Natural killer cell treated with Interleukin-12 subunit alpha and Interleukin-12 subunit beta and Interleukin-15 and Interleukin-18, amount 100 ng/mL, for 72 hours (primary cell): ENCODE data around the gene KASH5. TPM values are rescaled to one million over a fixed set of nuclear protein-coding genes. Genes with fewer than 3 reads are reported as not detected.

Experiments used
- ATAC-seq, 2 donors: fragments of 150-1000 bp; cut with Tn5 transposase in 1 of 2; sonication (Bioruptor Pico), chemical (Tn5 transposase) in 1 of 2; 2 replicates each; pipeline ENCODE4 v1.10.0; 2021
- DNase-seq: peaks from one replicate; pipeline ENCODE4 v3.0.0; 2022; ENCODE audit warnings: low spot score
- H3K27ac Mint-ChIP-seq, 2 donors: 1 replicate in 1 of 2; 2 replicates in 1 of 2; pipeline ENCODE4 v1.8.0; 2022; ENCODE audit warnings: mixed read lengths in 2 of 2, mild to moderate bottlenecking in 1 of 2, moderate library complexity in 1 of 2
- H3K27me3 Mint-ChIP-seq, 2 donors: 1 replicate in 1 of 2; 2 replicates in 1 of 2; pipeline ENCODE4 v1.8.0; 2022; ENCODE audit warnings: mixed read lengths in 2 of 2
- H3K36me3 Mint-ChIP-seq: one replicate; pipeline ENCODE4 v1.8.0; 2022; ENCODE audit warnings: mixed read lengths
- H3K4me1 Mint-ChIP-seq, 2 donors: 1 replicate in 1 of 2; 2 replicates in 1 of 2; pipeline ENCODE4 v1.8.0; 2022; ENCODE audit warnings: low read depth in 2 of 2, mixed read lengths in 2 of 2, mild to moderate bottlenecking in 1 of 2
- H3K4me3 Mint-ChIP-seq: one replicate; pipeline ENCODE4 v1.8.0; 2022; ENCODE audit warnings: mixed read lengths
- H3K9me3 Mint-ChIP-seq: 2 replicates; pipeline ENCODE4 v1.8.0; 2022; ENCODE audit warnings: mixed read lengths
- total RNA-seq, 2 donors: library from RNA; stranded (reverse); gene quantifications; one replicate each; pipeline ENCODE4 v1.2.3, GENCODE V29; 2022

KASH5 gene
- total RNA-seq, 2 donors from 2014 or later: 0.56 TPM; not detected in 1

GRCh38 chr19:49462492-49462891 is 74.4 kb downstream of the KASH5 start:
- Mint-ChIP-seq H3K9me3 (no peaks in the 10 kb centered on the region), H3K4me3 (no peak overlapping the region), H3K36me3 (no peaks in the 10 kb centered on the region), H3K4me1 (no peaks in the 10 kb centered on the region), H3K27ac (no peak overlapping the region), H3K27me3 (no peaks in the 10 kb centered on the region)
- DNase-seq (no peak), ATAC-seq (no peak)

GRCh38 chr19:49463960-49464740 is 76.1 kb downstream of the KASH5 start:
- no peaks in the 10 kb centered on the region for H3K27me3 Mint-ChIP-seq
- H3K27ac Mint-ChIP-seq: no peak overlapping the region
- H3K4me3 Mint-ChIP-seq: no peak overlapping the region
- DNase-seq (no peak), ATAC-seq (no peak)
- no peaks in the 10 kb centered on the region for H3K36me3 Mint-ChIP-seq
- H3K9me3 Mint-ChIP-seq: no peaks in the 10 kb centered on the region
- peaks cover 8 to 9% of the 10 kb centered on the region in 2 donors for H3K4me1 Mint-ChIP-seq

- ATAC-seq (no peak), DNase-seq (no peak)
- Mint-ChIP-seq H3K4me3 (no peak overlapping the region), H3K36me3 (no peaks in the 10 kb centered on the region), H3K4me1 (peaks cover 16 to 17% of the 10 kb centered on the region in 2 donors), H3K27ac (no peak overlapping the region), H3K27me3 (no peaks in the 10 kb centered on the region), H3K9me3 (no peaks in the 10 kb centered on the region)
Observed at GRCh38 chr19:49465371-49465770, 77.3 kb downstream of the KASH5 start.

Other genes with a start within 250 kb of the KASH5 start
- gene HRC, start 232.9 kb upstream of the KASH5 start, total RNA-seq: not detected
- gene TRPM4, start 230.5 kb upstream of the KASH5 start, total RNA-seq: not detected
- 1 to 10 TPM; 4.2 to 5.3 TPM for gene SLC6A16, start 63.1 kb upstream of the KASH5 start, total RNA-seq
- 100 to 1,000 TPM; 102 to 122 TPM for gene CD37, start 52.8 kb upstream of the KASH5 start, total RNA-seq
- gene TEAD2, start 25.8 kb upstream of the KASH5 start, total RNA-seq: not detected
- not detected for gene DKKL1, start 24.4 kb upstream of the KASH5 start, total RNA-seq
- not detected for gene PTH2, start 35.2 kb downstream of the KASH5 start, total RNA-seq
- not detected for gene GFY, start 37.1 kb downstream of the KASH5 start, total RNA-seq
- gene SLC17A7, start 53.3 kb downstream of the KASH5 start, total RNA-seq: not detected
- 100 to 1,000 TPM; 110 to 170 TPM for gene PIH1D1, start 63.6 kb downstream of the KASH5 start, total RNA-seq
- 10 to 100 TPM; 29.0 to 65.2 TPM for gene ALDH16A1, start 65.0 kb downstream of the KASH5 start, total RNA-seq
- 10 to 100 TPM; 33.5 to 80.4 TPM for gene FLT3LG, start 86.0 kb downstream of the KASH5 start, total RNA-seq
- 1,000 to 10,000 TPM; 1,861 to 2,042 TPM for gene RPL13A, start 99.4 kb downstream of the KASH5 start, total RNA-seq
- gene RPS11, start 108.2 kb downstream of the KASH5 start, total RNA-seq: 1,000 to 10,000 TPM; 1,165 to 1,334 TPM
- gene FCGRT, start 124.4 kb downstream of the KASH5 start, total RNA-seq: 1 to 10 TPM; 1.6 to 3.0 TPM
- gene RCN3, start 139.8 kb downstream of the KASH5 start, total RNA-seq: 1 to 10 TPM; 1.6 to 2.0 TPM
- gene NOSIP, start 192.3 kb downstream of the KASH5 start, total RNA-seq: 10 to 100 TPM; 70.6 to 75.2 TPM
- gene PRRG2, start 193.1 kb downstream of the KASH5 start, total RNA-seq: 1 to 10 TPM in 1 of 2 donors, under 1 TPM in 1; 0.81 to 1.5 TPM
- gene PRR12, start 202.9 kb downstream of the KASH5 start, total RNA-seq: 10 to 100 TPM; 29.7 to 45.7 TPM